Chondrocyte (in vitro differentiated cells): ENCODE measurements around the gene MAML2. TPM values are rescaled to one million over a fixed set of nuclear protein-coding genes. Genes with fewer than 3 reads are reported as not detected.
"Not testable (repeated sequence)": the region's sequence is repeated elsewhere in the genome, so short reads cannot be mapped to it uniquely, and the experiment has no call there.

Experiments used
- DNase-seq: peaks from one replicate; pipeline ENCODE4 v3.0.0; 2021; ENCODE audit warnings: mixed read lengths, low spot score
- H3K27ac Mint-ChIP-seq: one replicate; pipeline ENCODE4 v1.8.0; 2021; ENCODE audit warnings: mild to moderate bottlenecking, moderate library complexity, mixed read lengths; ENCODE audit not compliant: unreplicated experiment
- H3K27me3 Mint-ChIP-seq: 2 replicates; pipeline ENCODE4 v1.8.0; 2021; ENCODE audit warnings: low read depth, mixed read lengths
- H3K36me3 Mint-ChIP-seq: 2 replicates; pipeline ENCODE4 v1.8.0; 2021; ENCODE audit warnings: low read depth, mixed read lengths
- H3K4me1 Mint-ChIP-seq: 2 replicates; pipeline ENCODE4 v1.8.0; 2021; ENCODE audit warnings: low read depth, mild to moderate bottlenecking, mixed read lengths
- H3K4me3 Mint-ChIP-seq: one replicate; pipeline ENCODE4 v1.8.0; 2021; ENCODE audit warnings: mild to moderate bottlenecking, moderate library complexity, mixed read lengths; ENCODE audit not compliant: unreplicated experiment
- H3K9me3 Mint-ChIP-seq: 2 replicates; pipeline ENCODE4 v1.8.0; 2021; ENCODE audit warnings: low read depth, mixed read lengths
- total RNA-seq: library from RNA; stranded (reverse); gene quantifications from 3 replicates; pipeline ENCODE4 v1.2.1, GENCODE V29; 2021
- TF ChIP-seq, protein P1 (sequence below): fragments of 200-600 bp; sonication (generic); IDR thresholded peaks from 2 replicates; pipeline ENCODE4 v1.5.0; 2021; ENCODE audit warnings: antibody characterized with exemption, mild to moderate bottlenecking, moderate library complexity

Gene MAML2
- total RNA-seq, 1 donor from 2014 or later, result 19.0 TPM

DNA sequence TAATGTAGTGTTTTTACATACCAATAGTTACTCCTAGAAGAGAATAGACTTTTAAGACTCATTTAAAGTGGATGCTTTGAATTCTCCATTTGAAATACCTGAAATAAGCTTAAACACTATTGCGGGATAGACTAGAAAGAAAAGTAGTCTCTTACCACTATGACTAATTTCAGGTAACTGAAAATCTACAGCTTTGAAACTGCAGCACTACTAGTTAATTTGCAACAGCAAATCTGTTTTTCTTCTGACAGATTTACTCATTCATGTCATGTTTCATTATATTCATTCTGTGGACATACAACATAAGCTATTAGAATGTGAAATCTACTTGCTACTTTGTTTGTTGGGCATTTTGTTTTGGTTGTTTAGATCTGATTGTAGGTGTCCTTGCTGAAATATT lies 153.6 kb downstream of the MAML2 start:
- H3K27me3 Mint-ChIP-seq, result no peaks in the 10 kb centered on the region
- H3K4me3 Mint-ChIP-seq, result no peak overlapping the region
- TF ChIP-seq, protein P1, sequence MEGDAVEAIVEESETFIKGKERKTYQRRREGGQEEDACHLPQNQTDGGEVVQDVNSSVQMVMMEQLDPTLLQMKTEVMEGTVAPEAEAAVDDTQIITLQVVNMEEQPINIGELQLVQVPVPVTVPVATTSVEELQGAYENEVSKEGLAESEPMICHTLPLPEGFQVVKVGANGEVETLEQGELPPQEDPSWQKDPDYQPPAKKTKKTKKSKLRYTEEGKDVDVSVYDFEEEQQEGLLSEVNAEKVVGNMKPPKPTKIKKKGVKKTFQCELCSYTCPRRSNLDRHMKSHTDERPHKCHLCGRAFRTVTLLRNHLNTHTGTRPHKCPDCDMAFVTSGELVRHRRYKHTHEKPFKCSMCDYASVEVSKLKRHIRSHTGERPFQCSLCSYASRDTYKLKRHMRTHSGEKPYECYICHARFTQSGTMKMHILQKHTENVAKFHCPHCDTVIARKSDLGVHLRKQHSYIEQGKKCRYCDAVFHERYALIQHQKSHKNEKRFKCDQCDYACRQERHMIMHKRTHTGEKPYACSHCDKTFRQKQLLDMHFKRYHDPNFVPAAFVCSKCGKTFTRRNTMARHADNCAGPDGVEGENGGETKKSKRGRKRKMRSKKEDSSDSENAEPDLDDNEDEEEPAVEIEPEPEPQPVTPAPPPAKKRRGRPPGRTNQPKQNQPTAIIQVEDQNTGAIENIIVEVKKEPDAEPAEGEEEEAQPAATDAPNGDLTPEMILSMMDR, result no peak
- H3K27ac Mint-ChIP-seq, result peak overlapping the region; percentile 88
- no peak for DNase-seq
- H3K9me3 Mint-ChIP-seq, result no peaks in the 10 kb centered on the region
- peaks cover 63% of the 10 kb centered on the region for H3K4me1 Mint-ChIP-seq
- H3K36me3 Mint-ChIP-seq, result peaks cover 2% of the 10 kb centered on the region

DNA sequence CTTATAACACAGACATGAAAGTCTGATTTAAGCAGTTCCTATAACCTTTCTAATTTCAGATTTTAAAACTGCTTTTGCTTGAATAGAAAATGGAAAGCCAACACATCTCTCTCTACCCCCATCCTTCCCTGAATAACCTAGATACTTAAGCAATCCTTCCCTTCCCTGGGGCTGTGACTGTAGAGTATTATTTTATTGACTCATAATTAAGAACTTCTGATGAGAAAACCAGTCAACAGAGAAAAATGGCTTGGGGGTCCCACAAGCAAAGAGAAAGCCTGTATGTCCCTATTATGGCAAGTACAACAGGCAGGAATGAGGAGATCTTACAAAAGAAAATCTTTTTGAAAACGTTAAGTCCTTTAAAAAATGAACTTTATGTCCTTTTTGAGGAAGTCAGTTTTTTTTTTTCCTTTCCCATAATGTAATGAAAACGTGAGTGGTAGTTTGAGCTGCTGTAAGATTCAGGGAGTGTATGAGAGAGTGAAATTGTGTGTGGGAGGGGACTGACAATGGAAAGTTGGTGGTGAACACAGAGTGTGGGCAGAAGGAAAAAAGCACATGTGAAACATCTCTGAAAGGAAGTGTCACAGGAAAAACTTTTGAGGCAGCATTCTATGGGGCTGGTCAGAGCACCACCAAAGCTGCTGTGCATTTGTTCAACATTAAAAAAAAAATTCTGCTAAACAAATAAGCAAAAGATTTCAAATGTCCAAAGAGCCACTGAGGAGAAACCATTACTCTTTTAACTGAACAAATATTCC lies 154.6 kb downstream of the MAML2 start:
- Mint-ChIP-seq H3K36me3 (peaks cover 2% of the 10 kb centered on the region), H3K4me1 (peaks cover 54% of the 10 kb centered on the region), H3K27ac (peak overlapping the region; percentile 88), H3K27me3 (no peaks in the 10 kb centered on the region), H3K9me3 (no peaks in the 10 kb centered on the region), H3K4me3 (peak overlapping the region; percentile 4)
- no peak for DNase-seq
- TF ChIP-seq, protein P1, result no peak

DNA sequence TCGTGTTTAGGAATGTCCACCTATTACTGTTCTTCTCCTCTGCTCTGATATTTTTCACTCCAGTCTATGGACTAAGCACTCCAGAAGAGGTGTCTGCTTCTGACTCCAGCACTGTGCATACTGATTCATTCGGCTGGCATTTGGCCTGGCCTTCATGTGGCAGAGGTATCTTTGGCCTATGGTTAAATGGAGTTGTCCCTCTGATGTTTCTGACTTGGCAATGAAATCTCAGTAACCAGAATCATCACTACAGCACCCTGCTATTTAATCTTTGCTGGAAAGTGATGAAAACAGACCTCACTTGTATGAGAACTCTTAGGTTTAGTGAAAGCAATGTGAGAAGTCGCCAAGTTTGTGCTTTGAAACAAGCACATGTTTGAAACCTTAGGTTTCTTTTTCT lies 155.2 kb downstream of the MAML2 start:
- peaks cover 52% of the 10 kb centered on the region for H3K4me1 Mint-ChIP-seq
- H3K36me3 Mint-ChIP-seq, result peaks cover 2% of the 10 kb centered on the region
- TF ChIP-seq, protein P1, result no peak
- H3K27ac Mint-ChIP-seq, result peak overlapping the region; percentile 88
- no peaks in the 10 kb centered on the region for H3K9me3 Mint-ChIP-seq
- no peaks in the 10 kb centered on the region for H3K27me3 Mint-ChIP-seq
- H3K4me3 Mint-ChIP-seq, result peak overlapping the region; percentile 40
- DNase-seq, result no peak

DNA sequence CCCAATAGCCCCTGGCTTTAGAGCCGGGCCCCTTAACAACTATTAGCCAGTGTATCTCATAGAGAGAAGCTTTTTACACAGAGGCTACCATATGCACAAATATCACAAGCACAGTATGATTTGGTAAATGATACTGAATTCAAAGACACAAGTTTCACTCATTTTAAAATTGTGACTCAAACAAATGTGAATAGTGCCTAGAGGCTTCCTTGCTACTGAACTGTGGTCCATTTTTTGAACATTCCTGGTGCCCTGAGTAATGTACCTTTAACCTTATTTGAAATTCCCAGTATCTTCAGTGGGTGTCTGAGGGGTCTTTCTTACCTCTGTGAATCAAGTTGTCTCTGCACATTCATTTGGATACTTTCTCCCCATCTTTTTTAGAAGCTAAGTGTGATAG lies 156.2 kb downstream of the MAML2 start:
- TF ChIP-seq, protein P1, result no peak
- H3K27me3 Mint-ChIP-seq, result no peaks in the 10 kb centered on the region
- no peak overlapping the region for H3K4me3 Mint-ChIP-seq
- peaks cover 48% of the 10 kb centered on the region for H3K4me1 Mint-ChIP-seq
- peaks cover 2% of the 10 kb centered on the region for H3K36me3 Mint-ChIP-seq
- H3K9me3 Mint-ChIP-seq, result no peaks in the 10 kb centered on the region
- peak overlapping the region; percentile 88 for H3K27ac Mint-ChIP-seq
- no peak for DNase-seq

DNA sequence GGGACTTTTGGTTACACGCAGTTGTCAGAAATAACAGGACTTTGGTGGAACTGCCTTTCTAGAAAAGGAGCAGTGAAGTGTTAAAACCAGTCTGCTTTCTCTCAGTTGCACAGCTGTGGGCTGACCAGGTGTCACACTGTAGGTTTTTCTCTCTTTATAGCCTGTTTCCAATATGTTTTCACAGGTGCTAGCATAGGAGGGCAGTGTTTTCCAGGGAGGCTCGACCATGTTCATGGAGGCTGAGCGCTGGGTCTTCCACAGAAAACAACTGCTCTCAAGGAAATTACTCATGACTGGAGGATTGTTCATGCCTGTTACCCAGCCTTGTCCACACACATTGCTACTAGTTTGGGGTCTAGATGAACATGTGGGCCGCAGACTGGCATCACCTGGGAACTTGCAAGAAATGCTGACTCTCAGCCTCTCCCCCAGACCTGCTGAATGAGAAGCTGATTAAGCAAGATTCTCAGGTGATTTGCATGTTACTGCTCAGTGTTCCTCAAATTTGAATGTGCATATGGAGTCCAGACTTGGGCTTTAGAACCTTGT lies 157.7 kb downstream of the MAML2 start:
- H3K4me1 Mint-ChIP-seq, result peaks cover 40% of the 10 kb centered on the region
- H3K9me3 Mint-ChIP-seq, result no peaks in the 10 kb centered on the region
- TF ChIP-seq, protein P1, result no peak
- no peak for DNase-seq
- H3K36me3 Mint-ChIP-seq, result no peaks in the 10 kb centered on the region
- H3K27me3 Mint-ChIP-seq, result no peaks in the 10 kb centered on the region
- H3K27ac Mint-ChIP-seq, result no peak overlapping the region
- H3K4me3 Mint-ChIP-seq, result no peak overlapping the region

DNA sequence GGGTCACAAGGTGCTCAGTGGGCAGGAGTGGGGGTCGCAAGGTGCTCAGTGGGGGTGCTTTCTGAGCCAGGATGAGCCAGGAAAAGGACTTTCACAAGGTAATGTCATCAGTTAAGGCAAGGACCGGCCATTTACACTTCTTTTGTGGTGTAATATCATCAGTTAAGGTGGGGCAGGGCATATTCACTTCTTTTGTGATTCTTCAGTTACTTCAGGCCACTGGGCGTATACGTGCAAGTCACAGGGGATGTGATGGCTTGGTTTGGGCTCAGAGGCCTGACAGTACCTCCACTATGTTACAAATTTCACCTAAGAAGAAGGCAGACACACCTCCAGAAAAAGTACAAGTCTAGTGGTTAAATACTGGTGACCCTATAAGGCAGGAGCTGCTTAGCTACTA lies 162.1 kb downstream of the MAML2 start:
- not testable (repeated sequence) for DNase-seq, H3K27me3 Mint-ChIP-seq, H3K36me3 Mint-ChIP-seq, H3K27ac Mint-ChIP-seq, H3K9me3 Mint-ChIP-seq, H3K4me1 Mint-ChIP-seq, H3K4me3 Mint-ChIP-seq
